ENCODE data around the gene KCNJ1. TPM values are rescaled to one million over a fixed set of nuclear protein-coding genes. Genes with fewer than 3 reads are reported as not detected.
A peak's percentile ranks its signal among the peaks of the same experiment; 100 is the strongest.

The KCNJ1 gene
- total RNA-seq, 2 experiments from 2014 or later: 0.22 to 0.27 TPM

GRCh38 chr11:128802358-128802981, 64.6 kb downstream of the KCNJ1 start:
- Mint-ChIP-seq H3K27me3 (no peaks in the 10 kb centered on the region), H3K4me1 (ENCODE audit: low read depth) (peaks cover 24% of the 10 kb centered on the region), H3K9me3 (no peaks in the 10 kb centered on the region), H3K4me3 (no peak overlapping the region), H3K27ac (peak overlapping the region; percentile 57), H3K36me3 (ENCODE audit: low read depth) (peaks cover 95% of the 10 kb centered on the region)
- H3K36me3 ChIP-seq (ENCODE audit: insufficient read depth, low read length): peaks cover 89% of the 10 kb centered on the region
- POLR2A ChIA-PET: no interaction called here
- no peaks in the 10 kb centered on the region for H3K27me3 ChIP-seq (ENCODE audit: control insufficient read depth in 1 of 2, insufficient read depth in 2 of 2, low read length in 2 of 2)
- H3K9me3 ChIP-seq (ENCODE audit: control insufficient read depth in 1 of 2, insufficient read depth in 1 of 2, low read length in 2 of 2): no peaks in the 10 kb centered on the region
- no peak overlapping the region for H3K27ac ChIP-seq (ENCODE audit: low read depth in 1 of 2, low read length in 2 of 2)
- ATAC-seq (ENCODE audit: poor library complexity) (no peak), DNase-seq (no peak)
- TF ChIP-seq CTCF (IDR thresholded peaks at IDR 0.05): no peak
- intact Hi-C loops (cut with DNase I, micrococcal nuclease): no loop called here
- peaks cover 8% of the 10 kb centered on the region for H3K4me1 ChIP-seq (ENCODE audit: insufficient read depth, low read length)
- H3K4me3 ChIP-seq (ENCODE audit: low read length): no peak overlapping the region
- CTCF ChIA-PET: no interaction called here

- peaks cover 30% of the 10 kb centered on the region for H3K4me1 Mint-ChIP-seq (ENCODE audit: low read depth)
- H3K9me3 Mint-ChIP-seq: no peaks in the 10 kb centered on the region
- no peak overlapping the region for H3K4me3 Mint-ChIP-seq
- H3K27me3 Mint-ChIP-seq: no peaks in the 10 kb centered on the region
- POLR2A ChIA-PET: interaction anchor here (0.5 kb wide), 1 partner anchor 281 kb away, joined by 3 read pairs; no protein-coding TSS in a partner anchor
- Histone ChIP-seq H3K27me3 (ENCODE audit: control insufficient read depth in 1 of 2, insufficient read depth in 2 of 2, low read length in 2 of 2) (no peaks in the 10 kb centered on the region), H3K27ac (ENCODE audit: low read depth in 1 of 2, low read length in 2 of 2) (no peak overlapping the region), H3K36me3 (ENCODE audit: insufficient read depth, low read length) (peaks cover 83% of the 10 kb centered on the region), H3K4me1 (ENCODE audit: insufficient read depth, low read length) (peaks cover 11% of the 10 kb centered on the region), H3K4me3 (ENCODE audit: low read length) (no peak overlapping the region), H3K9me3 (ENCODE audit: control insufficient read depth in 1 of 2, insufficient read depth in 1 of 2, low read length in 2 of 2) (no peaks in the 10 kb centered on the region)
- TF ChIP-seq CTCF (IDR thresholded peaks at IDR 0.05): no peak
- ATAC-seq (ENCODE audit: poor library complexity): no peak
- no peak for DNase-seq
- CTCF ChIA-PET: no interaction called here
- H3K27ac Mint-ChIP-seq: peak overlapping the region; percentile 53
- intact Hi-C loops (cut with DNase I, micrococcal nuclease): no loop called here
- H3K36me3 Mint-ChIP-seq (ENCODE audit: low read depth): peaks cover 95% of the 10 kb centered on the region
These were observed 66.2 kb downstream of the KCNJ1 start for GRCh38 chr11:128800871-128801417.

GRCh38 chr11:128796270-128796669, 70.8 kb downstream of the KCNJ1 start:
- Histone ChIP-seq H3K4me1 (ENCODE audit: insufficient read depth, low read length) (peaks cover 9% of the 10 kb centered on the region), H3K4me3 (ENCODE audit: low read length) (no peak overlapping the region), H3K9me3 (ENCODE audit: control insufficient read depth in 1 of 2, insufficient read depth in 1 of 2, low read length in 2 of 2) (no peaks in the 10 kb centered on the region), H3K36me3 (ENCODE audit: insufficient read depth, low read length) (peaks cover 88% of the 10 kb centered on the region), H3K27me3 (ENCODE audit: control insufficient read depth in 1 of 2, insufficient read depth in 2 of 2, low read length in 2 of 2) (no peaks in the 10 kb centered on the region), H3K27ac (ENCODE audit: low read depth in 1 of 2, low read length in 2 of 2) (no peak overlapping the region)
- no peak for TF ChIP-seq CTCF (IDR thresholded peaks at IDR 0.05)
- DNase-seq (no peak), ATAC-seq (ENCODE audit: poor library complexity) (peak; percentile 52)
- intact Hi-C loops (cut with DNase I, micrococcal nuclease): no loop called here
- Mint-ChIP-seq H3K27ac (peak overlapping the region; percentile 66), H3K36me3 (ENCODE audit: low read depth) (peaks cover 94% of the 10 kb centered on the region), H3K9me3 (no peaks in the 10 kb centered on the region), H3K27me3 (no peaks in the 10 kb centered on the region), H3K4me3 (no peak overlapping the region), H3K4me1 (ENCODE audit: low read depth) (peaks cover 42% of the 10 kb centered on the region)
- ChIA-PET POLR2A (interaction anchor here (1.0 kb wide), 1 partner anchor 14 kb away, joined by 4 read pairs; no protein-coding TSS in a partner anchor), CTCF (interaction anchor here (1.1 kb wide), 1 partner anchor 35 kb away, joined by 4 read pairs; no protein-coding TSS in a partner anchor)
